Right ventricle myocardium inferior (tissue), 1 donor: ENCODE data around the gene DPYSL3. TPM values are rescaled to one million over a fixed set of nuclear protein-coding genes. Genes with fewer than 3 reads are reported as not detected.
A peak's percentile ranks its signal among the peaks of the same experiment; 100 is the strongest.

ENCODE experiments used
- ATAC-seq: fragments of 200-7000 bp; cut with Tn5 transposase; one replicate; pipeline ENCODE4 v1.9.1; 2020; ENCODE audit warnings: mild to moderate bottlenecking, moderate library complexity
- DNase-seq: peaks from one replicate; pipeline ENCODE4 v3.0.0; 2021; ENCODE audit errors: missing footprints
- intact Hi-C: fragments of 100-400 bp; cut with DNase I; formaldehyde crosslinking; loops from one replicate; pipeline ENCODE4 v1.11.0; 2022
- total RNA-seq: library from RNA; stranded (reverse); fragmentation: NEBNext Ultra II Directional; extraction: Animal tissue kit (Norgen Biotek cat#: 25700); gene quantifications from one replicate; pipeline ENCODE4 v1.2.1, GENCODE V29; 2021
- donor health status: DM: no; HTN: yes; CAD: no; lungs with severe emphysema.

DPYSL3 gene
- total RNA-seq, 1 donor from 2014 or later: 22.1 TPM

- DNase-seq (no peak), ATAC-seq (no peak)
- intact Hi-C loops: no loop called here
Observed at GRCh38 chr5:147482706-147483180, 27.1 kb downstream of the DPYSL3 start.

- DNase-seq (no peak), ATAC-seq (peak; percentile 40)
- intact Hi-C loops: no loop called here
Observed at GRCh38 chr5:147481874-147482705, 27.8 kb downstream of the DPYSL3 start.

GRCh38 chr5:147481376-147481775 lies 28.5 kb downstream of the DPYSL3 start:
- intact Hi-C loops: no loop called here
- no peak for ATAC-seq
- no peak for DNase-seq

GRCh38 chr5:147479949-147480348 lies 29.9 kb downstream of the DPYSL3 start:
- intact Hi-C loops: no loop called here
- no peak for DNase-seq
- no peak for ATAC-seq

- intact Hi-C loops: no loop called here
- ATAC-seq (no peak), DNase-seq (no peak)
Observed at GRCh38 chr5:147479444-147479843, 30.4 kb downstream of the DPYSL3 start.

GRCh38 chr5:147474140-147474539 lies 35.7 kb downstream of the DPYSL3 start:
- DNase-seq: no peak
- intact Hi-C loops: no loop called here
- no peak for ATAC-seq

- intact Hi-C loops: no loop called here
- DNase-seq (no peak), ATAC-seq (no peak)
Observed at GRCh38 chr5:147472664-147473475, 37.0 kb downstream of the DPYSL3 start.

GRCh38 chr5:147467973-147468508 lies 41.8 kb downstream of the DPYSL3 start:
- ATAC-seq (no peak), DNase-seq (no peak)
- intact Hi-C loops: loop anchor here (5.0 kb wide), 1 partner anchor 39 kb away; no protein-coding TSS in a partner anchor

GRCh38 chr5:147466360-147466980 lies 43.4 kb downstream of the DPYSL3 start:
- DNase-seq: no peak
- no peak for ATAC-seq
- intact Hi-C loops: loop anchor here (5.0 kb wide), 1 partner anchor 41 kb away; no protein-coding TSS in a partner anchor

DNA sequence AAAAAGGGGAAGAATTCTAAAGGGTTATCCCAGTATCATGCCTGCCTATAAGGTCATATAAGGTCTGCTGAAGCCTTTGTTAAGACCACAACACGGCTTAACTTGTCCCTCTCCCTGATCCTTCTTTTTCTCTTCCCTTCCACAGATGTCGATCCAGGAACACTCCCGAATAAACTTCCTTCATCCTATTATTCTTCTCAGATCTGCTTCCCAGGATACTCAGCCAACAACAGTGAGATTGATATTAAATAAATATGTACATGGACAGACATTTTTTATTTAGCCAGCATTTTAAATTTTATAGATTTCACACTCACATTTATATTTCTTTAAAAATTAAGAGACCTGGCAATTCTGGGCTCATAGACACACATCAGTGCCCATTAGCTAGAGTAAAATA lies 44.1 kb downstream of the DPYSL3 start:
- intact Hi-C loops: loop anchor here (5.0 kb wide), 1 partner anchor 42 kb away; no protein-coding TSS in a partner anchor
- no peak for ATAC-seq
- no peak for DNase-seq

- intact Hi-C loops: no loop called here
- ATAC-seq (peak; percentile 50), DNase-seq (no peak)
Observed at GRCh38 chr5:147464211-147464610, 45.7 kb downstream of the DPYSL3 start.

DNA sequence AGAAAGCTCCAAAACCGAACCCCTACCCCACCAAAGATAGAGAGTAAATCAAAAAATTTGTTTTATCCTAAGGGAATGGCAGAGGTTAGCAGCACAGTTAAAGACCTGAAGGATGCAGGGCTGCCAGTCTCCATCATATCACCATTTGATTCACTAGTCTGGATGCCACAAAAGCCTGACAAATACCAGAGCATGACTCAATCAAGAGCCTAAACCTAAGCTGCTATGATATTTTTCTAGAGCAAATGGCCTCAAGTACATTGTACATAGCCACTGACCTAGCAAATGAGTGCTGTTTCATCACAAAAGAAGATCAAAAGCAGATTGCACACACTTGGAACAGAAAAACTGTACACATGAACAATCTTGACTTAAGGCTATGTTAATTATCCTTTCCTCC lies 48.0 kb downstream of the DPYSL3 start:
- no peak for ATAC-seq
- intact Hi-C loops: no loop called here

GRCh38 chr5:147460380-147460779 lies 49.5 kb downstream of the DPYSL3 start:
- ATAC-seq (no peak), DNase-seq (no peak)
- intact Hi-C loops: no loop called here

More for the DNA sequence above, 48.0 kb downstream of the DPYSL3 start:
- no peak for DNase-seq

- intact Hi-C loops: no loop called here
- ATAC-seq: no peak
- no peak for DNase-seq
Observed at GRCh38 chr5:147458581-147458980, 51.3 kb downstream of the DPYSL3 start.

DNA sequence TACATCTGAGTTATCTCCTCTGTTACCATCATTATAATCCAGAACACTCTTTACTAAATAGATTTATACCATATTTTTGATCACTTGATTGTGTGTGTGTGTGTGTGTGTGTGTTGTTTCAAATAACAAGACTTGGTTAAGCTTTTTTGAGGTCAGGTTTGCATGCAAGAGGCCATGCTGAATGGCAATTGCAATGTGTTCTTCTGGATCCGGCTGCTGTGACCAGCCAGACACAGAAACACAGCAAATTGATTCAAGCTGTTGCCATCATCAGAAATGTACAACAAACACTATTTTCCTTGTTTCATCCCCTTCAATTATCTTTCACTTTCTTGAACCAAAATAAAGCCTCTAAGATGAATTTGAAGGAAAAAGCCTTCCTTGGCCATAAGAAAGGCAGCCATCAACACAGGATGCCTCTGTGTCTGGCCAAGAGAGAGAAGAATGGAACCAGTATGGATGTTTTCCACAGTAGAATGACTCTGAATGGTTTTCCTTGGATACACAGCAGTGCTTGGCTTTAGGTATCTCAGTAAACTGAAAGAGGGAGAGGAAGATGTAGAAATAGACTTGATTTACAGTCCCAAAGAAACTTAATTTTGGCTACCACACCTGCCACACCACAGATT lies 53.9 kb downstream of the DPYSL3 start:
- ATAC-seq: no peak
- intact Hi-C loops: no loop called here
- DNase-seq: no peak

GRCh38 chr5:147454996-147455677 lies 54.7 kb downstream of the DPYSL3 start:
- peak; percentile 51 for ATAC-seq
- intact Hi-C loops: loop anchor here (5.0 kb wide), 3 partner anchors 53 to 122 kb away; no protein-coding TSS in a partner anchor
- DNase-seq: no peak

GRCh38 chr5:147453875-147454814 lies 55.7 kb downstream of the DPYSL3 start:
- ATAC-seq (peak; percentile 89), DNase-seq (peak; percentile 93)
- intact Hi-C loops: loop anchor here (5.0 kb wide), 3 partner anchors 52 to 123 kb away; no protein-coding TSS in a partner anchor
